Kidney (tissue), 14 donors: ENCODE measurements around the gene RHEB. TPM values are rescaled to one million over a fixed set of nuclear protein-coding genes. Genes with fewer than 3 reads are reported as not detected.

Source experiments
- DNase-seq, 5 donors: peaks; one replicate each; pipeline ENCODE4 v3.0.0-alpha.2; 2013 to 2020
- FAIRE-seq: peaks from 2 replicates; lab custom pipeline; 2012; peaks lifted over from hg19 to GRCh38; lab: Jason Lieb, UNC
- H3K27ac ChIP-seq, 2 donors: one replicate each; pipeline ENCODE4 v1.7.0; 2013; ENCODE audit warnings: low read depth in 2 of 2, low read length in 2 of 2, inconsistent platforms in 1 of 2
- H3K27me3 ChIP-seq: one replicate; pipeline ENCODE4 v1.7.1; 2013; ENCODE audit warnings: low read length, inconsistent platforms; ENCODE audit not compliant: control insufficient read depth, insufficient read depth
- H3K36me3 ChIP-seq, 3 donors: one replicate each; pipeline versions ENCODE4 v1.7.0 to v1.7.1; 2013; ENCODE audit warnings: low read length in 3 of 3, control low read depth in 1 of 3, inconsistent platforms in 1 of 3; ENCODE audit not compliant: insufficient read depth in 3 of 3, control insufficient read depth in 2 of 3
- H3K4me1 ChIP-seq, 3 donors: one replicate each; pipeline versions ENCODE4 v1.7.0 to v1.7.1; 2013; ENCODE audit warnings: low read length in 3 of 3, inconsistent platforms in 1 of 3, low read depth in 1 of 3; ENCODE audit not compliant: control insufficient read depth in 2 of 3, insufficient read depth in 2 of 3
- H3K4me3 ChIP-seq, 3 donors: one replicate each; pipeline versions ENCODE4 v1.7.0 to v1.8.1; 2013; ENCODE audit warnings: low read length in 3 of 3, control low read depth in 1 of 3, inconsistent platforms in 1 of 3
- H3K9ac ChIP-seq, 3 donors: one replicate each; pipeline versions ENCODE4 v1.7.0 to v1.7.1; 2013; ENCODE audit warnings: low read length in 3 of 3, control low read depth in 1 of 3, inconsistent platforms in 1 of 3
- H3K9me3 ChIP-seq, 3 donors: one replicate each; pipeline versions ENCODE4 v1.7.0 to v1.7.1; 2013; ENCODE audit warnings: low read length in 3 of 3, control low read depth in 1 of 3, inconsistent platforms in 1 of 3; ENCODE audit not compliant: control insufficient read depth in 2 of 3, insufficient read depth in 1 of 3
- CTCF ChIP-seq: IDR thresholded peaks from 3 replicates; pipeline ENCODE4 v1.5.1; 2012; ENCODE audit warnings: mild to moderate bottlenecking, moderate library complexity, borderline replicate concordance; ENCODE audit not compliant: insufficient read depth; ENCODE audit errors: extremely low read depth
- intact Hi-C: fragments of 100-400 bp; cut with DNase I; formaldehyde crosslinking; loops from one replicate; pipeline ENCODE4 v1.11.1; 2022
- polyA plus RNA-seq: library from polyadenylated mRNA; stranded (reverse); fragments of 350-450 nt; fragmentation: Illumina TruSeq; extraction: RNeasy Lipid Tissue Mini Kit (QIAGEN cat#74804); gene quantifications from one replicate; pipeline ENCODE4 v1.2.3, GENCODE V29; 2014; ENCODE audit warnings: low read depth, low replicate concordance; ENCODE audit not compliant: insufficient read depth
- total RNA-seq: library from RNA; stranded (reverse); fragmentation: NEBNext Ultra II Directional; extraction: Animal tissue kit (Norgen Biotek cat#: 25700); gene quantifications from one replicate; pipeline ENCODE4 v1.2.1, GENCODE V29; 2021
- donor health status: control.
- donor health status: control.
- donor health status: control.
- donor health status: control.
- donor health status: control.
- donor health status: DM: yes; HTN: yes; CAD: no.
- donor health status: Normal renal cell carcinoma (clear cell type).

RHEB gene
- total and polyA plus RNA-seq, 2 donors from 2014 or later: 92.7 to 123 TPM

DNA sequence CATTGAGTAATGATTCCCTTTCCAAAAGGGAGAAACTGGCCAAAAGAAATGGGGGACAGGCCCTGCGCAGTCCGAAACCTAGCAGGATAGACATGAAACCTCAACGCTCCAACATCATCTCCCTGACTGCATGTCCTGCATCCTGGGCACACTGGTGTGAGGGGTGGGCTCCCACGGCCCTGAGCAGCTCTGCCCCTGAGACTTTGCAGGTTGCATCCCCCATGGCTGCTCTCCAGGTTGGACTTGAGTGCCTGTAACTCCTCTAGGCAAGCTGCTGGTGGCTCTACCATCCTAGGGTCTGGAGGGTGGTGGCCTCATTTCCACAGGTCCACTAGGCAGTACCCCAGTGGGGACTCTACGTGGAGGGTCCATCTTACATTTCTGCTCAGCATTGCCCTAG, 63.4 kb downstream of the RHEB start:
- no peak for TF ChIP-seq CTCF
- no peaks in the 10 kb centered on the region for H3K27me3 ChIP-seq
- no peaks in the 10 kb centered on the region for H3K9me3 ChIP-seq
- peaks cover 0 to 23% (median 18%) of the 10 kb centered on the region in 3 donors for H3K4me1 ChIP-seq
- H3K27ac ChIP-seq: no peak overlapping the region
- intact Hi-C loops: loop anchor here (10.0 kb wide), 1 partner anchor 81 kb away; no protein-coding TSS in a partner anchor
- FAIRE-seq (no peak), DNase-seq (peak in 1 of 5 donors; percentile 30)
- no peaks in the 10 kb centered on the region for H3K36me3 ChIP-seq
- H3K9ac ChIP-seq: no peak overlapping the region
- no peak overlapping the region for H3K4me3 ChIP-seq

- intact Hi-C loops: loop anchor here (10.0 kb wide), 1 partner anchor 81 kb away; no protein-coding TSS in a partner anchor
- no peak overlapping the region for H3K4me3 ChIP-seq
- FAIRE-seq: no peak
- no peaks in the 10 kb centered on the region for H3K9me3 ChIP-seq
- no peak for DNase-seq
- H3K27me3 ChIP-seq: no peaks in the 10 kb centered on the region
- H3K36me3 ChIP-seq: no peaks in the 10 kb centered on the region
- peaks cover 0 to 17% (median 16%) of the 10 kb centered on the region in 3 donors for H3K4me1 ChIP-seq
- no peak overlapping the region for H3K27ac ChIP-seq
- H3K9ac ChIP-seq: no peak overlapping the region
- no peak for TF ChIP-seq CTCF
Measured at GRCh38 chr7:151455690-151456089, 64.0 kb downstream of the RHEB start.

- H3K36me3 ChIP-seq: no peaks in the 10 kb centered on the region
- intact Hi-C loops: loop anchor here (10.0 kb wide), 1 partner anchor 80 kb away; no protein-coding TSS in a partner anchor
- FAIRE-seq (no peak), DNase-seq (peak in 1 of 5 donors; percentile 45)
- no peak overlapping the region for H3K4me3 ChIP-seq
- peaks cover 0 to 11% (median 10%) of the 10 kb centered on the region in 3 donors for H3K4me1 ChIP-seq
- no peaks in the 10 kb centered on the region for H3K9me3 ChIP-seq
- no peak for TF ChIP-seq CTCF
- H3K27ac ChIP-seq: no peak overlapping the region
- H3K27me3 ChIP-seq: no peaks in the 10 kb centered on the region
- no peak overlapping the region for H3K9ac ChIP-seq
Measured at GRCh38 chr7:151454932-151455530, 64.7 kb downstream of the RHEB start.
